SH-SY5Y (cell line): ENCODE results near the gene PON3.

ENCODE experiments used
- GATA2 ChIP-seq: IDR thresholded peaks from 2 replicates; pipeline ENCODE4 v1.6.1; 2011; ENCODE audit warnings: mild to moderate bottlenecking, low read depth, low read length
- GATA3 ChIP-seq: IDR thresholded peaks from 2 replicates; pipeline ENCODE4 v1.6.1; 2011; ENCODE audit warnings: low read depth, mild to moderate bottlenecking, low read length, moderate library complexity

The PON3 gene

DNA sequence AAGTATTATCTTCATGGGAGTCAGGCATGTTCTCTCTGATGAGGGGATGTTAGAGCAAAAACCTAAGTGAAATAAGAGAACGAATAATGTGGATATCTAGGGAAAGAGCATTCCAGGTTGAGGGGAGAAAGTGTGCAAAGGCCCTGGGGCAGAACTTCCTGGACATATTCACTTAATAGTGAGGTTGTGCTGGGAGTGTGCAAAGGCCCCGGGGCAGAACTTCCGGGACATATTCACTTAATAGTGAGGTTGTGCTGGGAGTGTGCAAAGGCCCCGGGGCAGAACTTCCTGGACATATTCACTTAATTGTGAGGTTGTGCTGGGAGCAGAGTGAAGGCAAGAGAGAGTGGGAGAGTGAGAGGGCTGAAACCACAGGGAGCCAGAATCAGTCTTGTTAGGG is 83.6 kb downstream of the PON3 start:
- TF ChIP-seq GATA3, result no peak
- TF ChIP-seq GATA2, result no peak

DNA sequence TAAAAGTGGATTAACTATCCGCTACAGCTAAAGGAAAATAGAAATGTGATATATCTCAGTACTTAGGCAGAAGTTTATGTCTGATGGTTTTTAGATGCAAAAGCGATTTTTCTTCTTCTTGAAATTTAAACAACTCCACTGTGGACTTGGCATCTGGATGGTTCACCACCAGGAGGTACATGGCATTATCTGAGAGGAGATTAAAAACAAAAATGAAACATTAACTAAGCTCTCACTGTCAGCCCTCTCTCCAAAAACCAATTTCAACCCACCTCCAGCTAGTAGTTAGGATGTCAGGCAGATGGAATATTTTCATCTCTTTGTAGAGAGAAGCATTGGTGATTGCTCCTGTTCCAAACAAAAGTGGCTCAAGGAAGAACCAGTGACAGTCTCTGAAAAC is 84.8 kb downstream of the PON3 start:
- TF ChIP-seq GATA3, result no peak
- TF ChIP-seq GATA2, result no peak

DNA sequence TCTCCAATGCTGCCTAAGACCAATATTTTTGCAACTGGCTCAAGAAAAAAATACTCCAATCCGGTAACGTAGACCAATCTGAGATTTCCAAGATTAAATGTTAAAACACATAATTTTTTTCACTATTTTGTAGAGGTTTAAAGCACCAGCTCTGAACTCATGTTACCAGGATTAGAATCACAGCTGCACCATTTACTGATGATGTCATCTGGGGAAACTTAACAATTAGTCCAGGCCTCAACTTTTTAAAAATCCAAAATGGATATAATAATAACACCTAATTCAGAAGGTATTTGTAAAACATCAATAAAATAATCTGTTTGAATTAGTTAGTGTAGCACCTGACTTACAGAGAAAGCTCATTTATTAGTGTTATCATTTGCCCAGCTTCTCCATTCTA is 86.2 kb downstream of the PON3 start:
- no peak for TF ChIP-seq GATA2
